Heart right ventricle (tissue), 16 donors: Measurements from ENCODE around the gene NCR2. TPM values are rescaled to one million over a fixed set of nuclear protein-coding genes. Genes with fewer than 3 reads are reported as not detected.

ENCODE experiments used
- ATAC-seq, 8 donors: fragments of 200-7000 bp; cut with Tn5 transposase; one replicate each; pipeline ENCODE4 v1.9.1; 2020; ENCODE audit warnings: mild to moderate bottlenecking in 8 of 8, moderate library complexity in 8 of 8, moderate number of reproducible peaks in 1 of 8
- DNase-seq, 2 donors: peaks; one replicate each; pipeline ENCODE4 v3.0.0-alpha.2; 2020
- H3K27ac ChIP-seq, 10 donors: fragments of 200-600 bp; sonication (generic) in 2 of 10; one replicate each; pipeline versions ENCODE4 v1.5.0 to v1.8.0; 2020 to 2022; ENCODE audit warnings: mild to moderate bottlenecking in 3 of 10
- H3K27me3 ChIP-seq, 7 donors: fragments of 200-600 bp; one replicate each; pipeline ENCODE4 v1.8.0; 2021 to 2022; ENCODE audit warnings: mild to moderate bottlenecking in 2 of 7
- H3K36me3 ChIP-seq, 9 donors: fragments of 200-600 bp; sonication (generic) in 1 of 9; one replicate each; pipeline versions ENCODE4 v1.5.0 to v1.8.0; 2020 to 2022; ENCODE audit warnings: mild to moderate bottlenecking in 2 of 9
- H3K4me1 ChIP-seq, 9 donors: fragments of 200-600 bp; sonication (generic) in 1 of 9; one replicate each; pipeline versions ENCODE4 v1.5.0 to v1.8.0; 2020 to 2022; ENCODE audit warnings: mild to moderate bottlenecking in 4 of 9
- H3K4me3 ChIP-seq, 10 donors: fragments of 200-600 bp; sonication (generic) in 2 of 10; one replicate each; pipeline versions ENCODE4 v1.5.0 to v1.8.0; 2020 to 2022; ENCODE audit warnings: mild to moderate bottlenecking in 7 of 10, moderate library complexity in 2 of 10
- H3K9me3 ChIP-seq, 11 donors: fragments of 200-600 bp in 10 of 11; sonication (generic) in 2 of 11; one replicate each; pipeline versions ENCODE4 v1.5.0 to v1.8.0; 2013 to 2022; ENCODE audit warnings: mild to moderate bottlenecking in 2 of 11, control low read depth in 1 of 11, moderate library complexity in 1 of 11
- WGBS, 2 donors: extraction: QIAGEN DNeasy Blood & Tissue Kit; methylation state at CpG; one replicate each; pipeline ENCODE4 v1.1.7; 2013; ENCODE audit warnings: inconsistent platforms in 1 of 2; 5-methylcytosine and 5-hydroxymethylcytosine counted together
- intact Hi-C, 10 donors: fragments of 100-400 bp; cut with DNase I; formaldehyde crosslinking; loops; one replicate each; pipeline versions ENCODE4 v1.11.1 to v1.14.2; 2022
- polyA plus RNA-seq, 2 donors: library from polyadenylated mRNA; stranded (reverse); fragments of 200-250 nt; gene quantifications; one replicate each; pipeline ENCODE4 v1.2.3, GENCODE V29; 2013
- total RNA-seq, 10 donors: library from RNA; stranded (reverse); fragmentation: NEBNext Ultra II Directional in 3 of 10; extraction: Animal tissue kit (Norgen Biotek cat#: 25700) in 3 of 10; gene quantifications; one replicate each; pipeline versions ENCODE4 v1.2.1 to v1.2.4, GENCODE V29; 2021 to 2023
- TF ChIP-seq, protein P1 (sequence below), 9 donors: fragments of 200-600 bp; sonication (generic) in 2 of 9; IDR thresholded peaks; one replicate each; pipeline versions ENCODE4 v1.5.0 to v1.8.0; 2021 to 2022; ENCODE audit warnings: antibody characterized with exemption in 9 of 9, mild to moderate bottlenecking in 5 of 9, moderate library complexity in 1 of 9
- donor health status: Arrhythmogenic right ventricular cardiomyopathy.
- donor health status: ischemic (EF 13 %, LVEDD 7.1; RV severe dilation, severe dysfunction).
- donor health status: healthy with polysubstance abuse.
- donor health status: DM: no; HTN: yes; CAD: no.
- donor health status: DM: no; HTN: no; CAD: no.
- donor health status: ischemic (EF 25% LVEDD 6.9; RV normal size, moderate dysfunction).
- donor health status: ischemic (EF 25% LVEDD 5.7; RV mildly dilated, moderate dysfunction).
- donor health status: healthy.
- donor health status: DM: yes; HTN: yes; CAD: no.
- donor health status: Ischemic cardiomyopathy.
- donor health status: ischemic (EF 35%, LVEDD 5.7; RV mildly dilated, moderate dysfunction).
- donor health status: nonischemic (EF 11% LVEDD 7.7; RV severe dilation, severe dysfunction).
- donor health status: DM: yes; HTN: yes; CAD: no.
- donor health status: PGD.
- donor health status: ischemic (EF 29% LVEDD 5.4; RV normal size, mild dysfunction).
- donor health status: nonischemic (EF 23%, LVEDD 6.1; RV moderate dilation, normal function).

The NCR2 gene
- total and polyA plus RNA-seq, 12 donors = not detected

DNA sequence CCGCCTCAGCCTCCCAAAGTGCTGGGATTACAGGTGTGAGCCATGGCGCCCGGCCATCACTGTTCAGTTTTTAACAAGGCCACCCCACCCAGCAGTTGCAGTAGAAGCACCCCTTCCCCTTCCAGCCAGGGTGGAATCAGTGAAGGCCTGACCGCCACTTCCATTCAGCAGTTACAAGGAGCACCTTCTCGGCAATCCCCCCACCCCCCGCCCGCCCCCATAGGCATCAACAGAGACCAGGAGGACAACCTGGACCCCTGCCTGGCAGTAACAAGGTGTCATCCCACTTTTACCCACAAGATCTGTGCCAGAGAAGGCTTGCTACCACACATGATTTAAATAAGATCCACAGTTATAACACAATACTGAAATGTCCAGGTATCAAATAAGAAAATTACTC lies 23.1 kb downstream of the NCR2 start:
- no peak for DNase-seq
- Histone ChIP-seq H3K27ac (no peak overlapping the region), H3K36me3 (no peaks in the 10 kb centered on the region), H3K9me3 (peaks cover 0 to 34% (median 15%) of the 10 kb centered on the region in 11 donors), H3K27me3 (peaks cover 0 to 41% (median 12%) of the 10 kb centered on the region in 7 donors), H3K4me1 (no peaks in the 10 kb centered on the region), H3K4me3 (no peak overlapping the region)
- ATAC-seq = no peak
- intact Hi-C loops = no loop called here
- WGBS, 2 donors = 91 to 93% methylated on average over 7 of the region's 7 CpGs
- TF ChIP-seq, protein P1, sequence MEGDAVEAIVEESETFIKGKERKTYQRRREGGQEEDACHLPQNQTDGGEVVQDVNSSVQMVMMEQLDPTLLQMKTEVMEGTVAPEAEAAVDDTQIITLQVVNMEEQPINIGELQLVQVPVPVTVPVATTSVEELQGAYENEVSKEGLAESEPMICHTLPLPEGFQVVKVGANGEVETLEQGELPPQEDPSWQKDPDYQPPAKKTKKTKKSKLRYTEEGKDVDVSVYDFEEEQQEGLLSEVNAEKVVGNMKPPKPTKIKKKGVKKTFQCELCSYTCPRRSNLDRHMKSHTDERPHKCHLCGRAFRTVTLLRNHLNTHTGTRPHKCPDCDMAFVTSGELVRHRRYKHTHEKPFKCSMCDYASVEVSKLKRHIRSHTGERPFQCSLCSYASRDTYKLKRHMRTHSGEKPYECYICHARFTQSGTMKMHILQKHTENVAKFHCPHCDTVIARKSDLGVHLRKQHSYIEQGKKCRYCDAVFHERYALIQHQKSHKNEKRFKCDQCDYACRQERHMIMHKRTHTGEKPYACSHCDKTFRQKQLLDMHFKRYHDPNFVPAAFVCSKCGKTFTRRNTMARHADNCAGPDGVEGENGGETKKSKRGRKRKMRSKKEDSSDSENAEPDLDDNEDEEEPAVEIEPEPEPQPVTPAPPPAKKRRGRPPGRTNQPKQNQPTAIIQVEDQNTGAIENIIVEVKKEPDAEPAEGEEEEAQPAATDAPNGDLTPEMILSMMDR (IDR thresholded peaks at IDR 0.05) = no peak

DNA sequence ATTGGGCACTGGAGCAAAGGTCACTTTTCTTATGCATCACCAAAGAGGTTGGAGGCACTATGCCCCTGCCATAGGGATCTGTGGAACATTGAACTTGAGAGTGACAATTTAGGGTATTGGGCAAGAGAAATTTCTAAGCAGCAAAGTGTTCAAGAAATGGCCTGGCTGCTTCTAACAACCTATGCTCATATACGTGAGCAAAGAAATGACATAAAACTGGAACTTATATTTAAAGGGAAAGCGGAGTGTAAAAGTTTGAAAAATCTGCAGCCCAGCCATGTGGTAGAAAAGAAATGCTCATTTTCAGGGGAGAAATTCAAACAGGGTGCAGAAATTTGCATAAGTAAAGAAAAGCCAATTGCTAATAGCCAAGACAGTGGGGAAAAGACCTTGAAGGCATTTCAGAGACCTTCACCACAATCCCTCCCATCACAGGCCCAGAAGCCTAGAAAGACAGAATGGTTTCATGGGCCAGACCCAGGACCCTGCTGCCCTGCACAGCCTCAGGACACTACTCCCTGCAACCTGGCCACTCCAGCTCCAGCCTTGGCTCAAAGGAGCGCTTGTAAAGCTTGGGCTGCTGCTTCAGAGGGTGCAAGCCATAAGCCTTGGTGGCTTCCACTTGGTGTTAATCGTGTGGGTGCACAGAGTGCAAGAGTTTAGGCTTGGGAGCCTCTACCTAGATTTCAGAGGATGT lies 24.4 kb downstream of the NCR2 start:
- ATAC-seq = no peak
- H3K4me3 ChIP-seq = no peak overlapping the region
- intact Hi-C loops = loop anchor here in 3 of 10 donors (10.0 kb wide), 2 partner anchors 415 to 425 kb away; partner anchors contain the start of genes PRICKLE4 (in 2 of the 3), TOMM6 (in 2 of the 3) and FRS3 (in 1 of the 3)
- H3K4me1 ChIP-seq = no peaks in the 10 kb centered on the region
- peaks cover 0 to 34% (median 15%) of the 10 kb centered on the region in 11 donors for H3K9me3 ChIP-seq
- DNase-seq = no peak
- TF ChIP-seq, protein P1 (IDR thresholded peaks at IDR 0.05) = no peak
- no peak overlapping the region for H3K27ac ChIP-seq
- 75% methylated on average over 4 of the region's 4 CpGs for WGBS, 2 donors
- no peaks in the 10 kb centered on the region for H3K36me3 ChIP-seq
- peaks cover 0 to 49% (median 14%) of the 10 kb centered on the region in 7 donors for H3K27me3 ChIP-seq

DNA sequence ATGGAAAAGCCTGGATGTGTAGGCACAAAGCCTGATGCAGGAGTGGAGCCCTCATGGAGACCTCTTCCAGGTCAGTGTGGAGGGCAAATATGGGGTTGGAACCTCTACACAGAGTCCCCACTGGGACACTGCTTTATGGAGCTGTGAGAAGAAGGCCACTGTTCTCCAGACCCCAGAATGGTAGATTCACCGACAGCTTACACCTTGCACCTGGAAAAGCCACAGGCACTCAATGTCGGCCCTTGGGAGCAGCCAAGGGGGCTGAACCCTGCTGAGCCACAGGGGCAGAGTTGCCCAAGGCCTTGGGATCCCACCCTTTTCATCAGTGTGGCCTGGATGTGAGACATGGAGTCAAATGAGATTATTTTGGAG lies 24.9 kb downstream of the NCR2 start:
- H3K4me1 ChIP-seq = no peaks in the 10 kb centered on the region
- DNase-seq (no peak), ATAC-seq (no peak)
- peaks cover 0 to 53% (median 14%) of the 10 kb centered on the region in 7 donors for H3K27me3 ChIP-seq
- no peaks in the 10 kb centered on the region for H3K36me3 ChIP-seq
- no peak overlapping the region for H3K4me3 ChIP-seq
- intact Hi-C loops = loop anchor here in 3 of 10 donors (10.0 kb wide), 2 partner anchors 415 to 425 kb away; partner anchors contain the start of genes PRICKLE4 (in 2 of the 3), TOMM6 (in 2 of the 3) and FRS3 (in 1 of the 3)
- 74 to 86% methylated on average over 2 of the region's 2 CpGs for WGBS, 2 donors
- TF ChIP-seq, protein P1 (IDR thresholded peaks at IDR 0.05) = no peak
- no peak overlapping the region for H3K27ac ChIP-seq
- H3K9me3 ChIP-seq = peaks cover 0 to 34% (median 15%) of the 10 kb centered on the region in 11 donors

DNA sequence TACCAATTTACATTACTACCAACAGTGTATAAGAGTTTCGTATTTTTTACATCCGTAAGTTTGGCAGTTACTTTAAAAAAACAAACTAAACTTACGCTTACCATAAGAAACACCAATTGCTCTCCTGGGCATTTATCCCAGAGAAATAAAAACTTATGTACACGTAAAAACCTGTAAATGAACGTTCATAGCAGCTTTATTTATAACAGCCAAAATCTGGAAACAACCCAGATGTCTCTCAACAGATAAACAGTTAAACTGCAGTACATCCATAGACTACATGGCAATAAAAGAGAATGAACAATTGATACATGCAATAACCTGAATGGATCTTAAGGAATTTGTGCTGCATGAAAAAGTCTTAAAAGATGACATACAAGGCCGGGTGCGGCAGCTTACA lies 30.7 kb downstream of the NCR2 start:
- ATAC-seq (no peak), DNase-seq (no peak)
- WGBS, 2 donors = 74 to 78% methylated on average over 7 of the region's 7 CpGs
- TF ChIP-seq, protein P1 (IDR thresholded peaks at IDR 0.05) = no peak
- Histone ChIP-seq H3K4me1 (peaks cover 0 to 11% (median 3%) of the 10 kb centered on the region in 9 donors), H3K27me3 (peaks cover 0 to 96% (median 52%) of the 10 kb centered on the region in 7 donors), H3K27ac (no peak overlapping the region), H3K36me3 (no peaks in the 10 kb centered on the region), H3K4me3 (no peak overlapping the region), H3K9me3 (peaks cover 0 to 13% (median 7%) of the 10 kb centered on the region in 11 donors)
- intact Hi-C loops = loop anchor here in 9 of 10 donors (2.0 to 10.0 kb wide), 11 partner anchors 56 to 419 kb away; partner anchors contain the start of genes FRS3 (in 3 of the 9), PRICKLE4 (in 2 of the 9) and TOMM6 (in 2 of the 9)
